GM19438 (cell line): ENCODE data around the gene MYL6.
"Not testable (repeated sequence)": the region's sequence is repeated elsewhere in the genome, so short reads cannot be mapped to it uniquely, and the experiment has no call there.

Experiments used
- ATAC-seq: cut with Tn5 transposase; IDR thresholded peaks from one replicate; pipeline ENCODE4 v1.9.1; 2021; ENCODE audit warnings: low read depth; ENCODE audit not compliant: unreplicated experiment

MYL6 gene

DNA sequence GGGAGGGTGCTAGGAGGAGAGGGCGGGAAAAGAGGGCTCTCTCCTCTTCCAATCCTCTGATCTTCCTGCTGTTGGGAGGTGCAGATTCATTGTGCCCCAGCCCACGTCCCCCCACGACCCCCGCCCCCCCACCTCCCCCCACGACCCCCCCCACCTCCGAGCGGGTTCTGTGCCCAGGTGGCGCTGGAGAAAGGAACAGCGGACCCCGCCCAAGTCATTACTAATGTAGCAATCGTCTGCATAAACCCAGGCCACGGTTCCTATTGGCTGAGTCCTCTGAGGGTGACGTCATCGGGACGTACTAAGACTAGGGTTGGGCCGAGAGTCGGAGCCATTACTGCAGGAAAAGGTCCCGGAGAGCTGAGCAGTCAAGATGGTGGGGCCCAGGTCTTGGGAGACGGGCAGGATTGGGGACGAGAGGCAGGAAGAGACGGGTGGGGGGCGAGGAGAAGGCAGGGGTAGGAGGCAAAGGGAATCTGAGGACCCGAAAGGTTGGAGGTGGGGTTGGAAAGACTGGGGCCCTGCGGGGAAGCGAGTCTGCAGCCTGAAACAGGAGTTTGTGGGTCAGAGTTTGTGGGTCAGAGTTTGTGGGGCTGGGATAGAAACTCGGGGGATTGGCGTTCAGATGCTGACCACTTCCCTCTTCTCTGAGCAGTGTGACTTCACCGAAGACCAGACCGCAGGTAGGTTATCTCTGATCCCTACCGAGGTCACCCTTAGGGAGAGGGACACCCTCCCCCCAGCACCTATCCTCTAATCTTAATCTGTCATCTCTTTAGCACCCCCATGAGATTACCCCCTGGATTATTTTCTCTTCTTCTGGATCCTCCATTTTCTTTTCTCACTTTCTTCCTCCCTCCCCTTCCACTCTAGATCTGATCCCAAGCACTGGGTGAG, at the start of gene MYL6:
Gene MYL6, plus strand, starts transcription at position 331 of the 897 bp plus-strand sequence. Its CDS starts 43 bp downstream, at position 374.
- peak; percentile 68 for ATAC-seq

DNA sequence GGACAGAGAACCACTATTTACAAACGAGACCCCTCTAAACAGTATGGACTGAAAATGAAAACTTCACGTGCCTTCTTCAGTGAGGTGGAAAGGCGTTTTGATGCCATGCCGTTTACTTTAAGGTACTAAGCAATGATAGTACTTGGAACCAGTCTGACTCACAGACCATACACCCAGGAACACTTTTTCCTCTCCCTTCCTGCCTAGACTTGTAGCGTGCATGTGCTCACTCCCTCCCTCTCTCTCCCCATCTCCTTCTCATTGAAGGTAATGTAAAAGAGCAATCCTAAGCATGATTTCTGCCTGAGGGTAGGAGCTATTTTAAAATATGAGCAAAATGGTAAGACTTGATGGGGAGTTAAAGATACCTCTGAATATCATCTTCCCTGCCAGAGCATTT, 47.6 kb upstream of the MYL6 start:
- no peak for ATAC-seq

DNA sequence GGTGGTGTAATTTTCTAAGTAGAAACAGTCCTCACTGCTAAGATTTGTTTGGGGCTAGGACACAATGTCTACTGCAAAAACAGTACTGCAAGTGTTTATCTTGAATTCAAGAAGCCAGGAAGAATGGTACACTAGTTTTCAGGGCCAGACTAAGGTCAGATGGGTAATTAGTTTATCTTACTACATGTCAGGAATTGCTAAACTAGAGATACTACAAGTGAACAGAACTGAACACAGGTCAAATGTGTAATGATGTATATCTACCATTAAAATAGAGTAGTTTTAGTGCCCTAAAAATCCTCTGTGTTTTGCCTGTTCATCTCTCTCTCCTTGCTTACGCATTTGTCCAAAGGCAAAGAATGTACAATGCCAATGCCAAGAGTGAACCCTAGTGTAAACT, 44.1 kb upstream of the MYL6 start:
- no peak for ATAC-seq

DNA sequence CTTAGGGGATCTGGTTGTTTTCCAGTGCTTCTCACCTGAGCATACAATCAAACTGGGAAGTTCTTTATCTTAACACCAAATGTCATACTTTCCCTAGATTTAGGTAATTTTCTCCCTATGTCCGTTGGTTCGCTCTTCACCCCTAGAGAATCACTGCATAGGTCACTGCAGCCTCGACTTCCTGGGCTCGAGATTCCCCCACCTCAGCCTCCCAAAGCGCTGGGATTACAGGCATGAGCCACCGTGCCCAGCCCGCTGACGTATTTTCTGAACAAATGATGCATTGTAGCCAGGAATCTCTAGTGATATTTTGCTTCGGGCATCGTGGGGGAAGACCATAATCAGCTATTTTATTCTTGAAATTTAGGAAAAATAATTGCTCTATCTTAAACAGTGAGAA, 42.8 kb upstream of the MYL6 start:
- ATAC-seq = no peak

DNA sequence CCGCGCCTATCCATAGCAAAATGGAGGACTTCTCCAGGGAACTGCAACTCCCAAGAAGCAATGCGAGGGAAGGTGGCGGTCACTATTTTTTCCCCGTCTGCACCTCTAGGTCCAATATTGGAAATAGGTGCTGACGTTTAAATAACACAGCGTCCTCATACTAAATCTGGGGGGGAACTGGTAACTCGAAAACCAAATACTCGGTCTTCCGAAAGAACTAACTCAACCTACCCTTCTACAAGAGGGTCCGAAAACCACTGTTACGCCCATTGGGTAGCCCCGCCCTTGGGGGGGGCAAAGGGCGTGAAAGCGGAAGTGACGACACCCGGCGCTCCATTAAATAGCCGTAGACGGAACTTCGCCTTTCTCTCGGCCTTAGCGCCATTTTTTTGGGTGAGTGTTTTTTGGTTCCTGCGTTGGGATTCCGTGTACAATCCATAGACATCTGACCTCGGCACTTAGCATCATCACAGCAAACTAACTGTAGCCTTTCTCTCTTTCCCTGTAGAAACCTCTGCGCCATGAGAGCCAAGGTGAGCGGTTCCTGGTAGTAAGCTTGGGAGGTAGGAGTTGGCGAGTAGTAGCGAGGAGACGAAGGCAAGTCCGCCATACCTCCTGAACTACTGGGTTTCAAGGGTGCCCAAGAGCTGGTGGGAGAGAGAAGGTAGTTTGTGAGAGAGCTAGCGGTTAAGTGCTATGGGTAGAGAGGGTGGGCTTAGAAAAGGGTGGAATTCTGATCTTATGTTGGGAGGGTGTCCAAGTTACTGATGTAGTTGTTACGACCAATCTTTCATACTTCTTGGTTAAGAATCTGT, 41.7 kb upstream of the MYL6 start, which contains the start of gene RPL41:
Gene RPL41, plus strand, starts transcription at position 367 of the 815 bp plus-strand sequence.
- ATAC-seq = peak; percentile 37

DNA sequence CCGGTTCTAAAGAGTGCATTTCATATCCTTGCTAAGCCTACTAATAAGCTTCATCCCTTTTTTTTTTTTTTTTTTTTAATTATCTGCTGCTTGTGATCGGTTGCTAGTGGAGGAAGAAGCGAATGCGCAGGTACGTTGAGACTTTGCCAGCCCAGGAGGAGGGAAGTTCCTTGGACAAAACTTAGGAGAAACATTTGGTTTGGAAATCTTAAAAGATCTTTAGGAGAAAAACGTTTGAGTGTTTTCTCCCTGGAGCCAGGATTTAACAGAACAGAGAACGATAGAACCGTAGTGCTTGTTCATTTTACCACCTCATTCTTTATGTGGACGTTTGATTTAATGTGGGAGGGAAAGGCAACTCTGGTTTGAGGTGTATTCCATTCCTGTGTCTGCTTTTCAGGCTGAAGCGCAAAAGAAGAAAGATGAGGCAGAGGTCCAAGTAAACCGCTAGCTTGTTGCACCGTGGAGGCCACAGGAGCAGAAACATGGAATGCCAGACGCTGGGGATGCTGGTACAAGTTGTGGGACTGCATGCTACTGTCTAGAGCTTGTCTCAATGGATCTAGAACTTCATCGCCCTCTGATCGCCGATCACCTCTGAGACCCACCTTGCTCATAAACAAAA, 41.0 kb upstream of the MYL6 start:
- ATAC-seq = not testable (repeated sequence)

DNA sequence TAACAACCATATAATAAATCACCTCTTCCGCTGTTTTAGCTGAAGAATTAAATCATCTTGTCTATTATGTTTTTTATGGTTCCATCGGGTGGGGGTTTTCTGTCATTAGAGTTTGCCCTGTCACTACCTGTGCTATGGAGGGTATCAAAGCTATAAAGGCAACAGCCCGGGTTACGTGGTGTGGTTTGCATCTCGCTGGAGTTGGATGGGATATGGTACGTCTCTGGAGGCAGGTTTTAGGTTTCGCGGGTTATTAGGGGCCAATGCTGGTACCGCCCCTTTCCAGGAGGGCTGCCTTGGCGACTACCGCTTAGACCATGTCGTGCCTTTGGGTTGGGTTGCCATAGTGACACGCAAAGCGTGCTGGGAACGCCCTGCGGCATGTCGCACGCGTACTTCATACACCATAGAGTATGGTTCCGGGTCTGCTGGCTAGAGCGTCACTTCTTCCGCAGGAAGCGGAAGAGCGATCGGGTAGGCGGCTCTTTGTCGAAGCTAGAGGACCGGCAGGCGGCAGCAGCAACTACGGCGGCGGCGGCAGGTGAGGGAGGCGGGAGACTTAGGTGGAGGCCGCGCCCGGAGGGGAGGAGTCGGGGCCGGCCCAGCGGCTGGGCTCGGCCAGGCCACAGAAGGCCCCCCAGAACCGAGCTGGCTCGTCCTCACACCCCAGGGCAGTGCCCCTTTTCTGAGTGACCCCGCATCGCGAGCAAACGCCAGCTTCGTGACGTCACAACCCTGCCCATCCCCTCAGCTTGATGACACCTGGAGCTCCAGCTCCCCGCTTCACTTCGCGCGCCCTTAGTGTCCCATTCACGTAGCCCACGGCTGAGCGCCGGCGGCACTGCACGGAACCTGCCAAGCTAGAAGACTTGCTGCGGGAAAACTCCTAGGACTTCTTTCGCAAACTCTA, 40.1 kb upstream of the MYL6 start, which contains the start of gene ZC3H10:
Gene ZC3H10, plus strand, starts transcription at position 489 of the 910 bp plus-strand sequence. CDS start 2,297 bp downstream, outside the sequence.
- peak; percentile 82 for ATAC-seq

DNA sequence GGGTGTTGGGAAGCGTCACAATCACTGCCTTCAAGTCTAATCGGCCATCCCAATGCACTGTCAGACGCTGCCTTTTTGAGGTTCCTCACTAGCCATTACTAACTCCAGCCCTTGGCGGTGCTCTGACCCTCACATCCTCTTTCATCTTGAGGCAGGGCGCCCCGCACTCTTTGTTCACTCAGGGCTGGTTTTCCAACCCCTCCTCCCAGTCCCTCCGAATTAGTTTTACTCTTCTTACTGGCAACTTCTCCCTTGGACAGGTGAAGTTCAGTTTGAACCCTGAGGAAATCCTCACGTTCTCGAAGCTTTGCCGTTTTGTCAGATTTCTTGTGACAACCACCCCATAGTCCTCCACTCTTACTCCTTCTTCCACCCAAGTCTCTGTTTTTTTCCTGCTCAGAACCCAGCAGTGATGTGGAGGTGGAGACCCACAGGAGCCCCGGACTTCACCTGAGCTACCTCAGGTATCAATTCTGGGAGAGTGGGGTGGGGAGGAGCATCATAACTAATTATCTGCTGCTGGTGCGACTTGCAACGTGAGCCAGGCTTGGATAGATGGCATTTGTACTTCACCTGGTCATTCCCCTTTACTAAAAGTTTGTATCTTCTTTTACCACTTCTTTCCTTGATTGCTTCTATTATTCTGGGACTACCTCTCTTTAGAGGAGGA, 39.3 kb upstream of the MYL6 start:
- no peak for ATAC-seq

DNA sequence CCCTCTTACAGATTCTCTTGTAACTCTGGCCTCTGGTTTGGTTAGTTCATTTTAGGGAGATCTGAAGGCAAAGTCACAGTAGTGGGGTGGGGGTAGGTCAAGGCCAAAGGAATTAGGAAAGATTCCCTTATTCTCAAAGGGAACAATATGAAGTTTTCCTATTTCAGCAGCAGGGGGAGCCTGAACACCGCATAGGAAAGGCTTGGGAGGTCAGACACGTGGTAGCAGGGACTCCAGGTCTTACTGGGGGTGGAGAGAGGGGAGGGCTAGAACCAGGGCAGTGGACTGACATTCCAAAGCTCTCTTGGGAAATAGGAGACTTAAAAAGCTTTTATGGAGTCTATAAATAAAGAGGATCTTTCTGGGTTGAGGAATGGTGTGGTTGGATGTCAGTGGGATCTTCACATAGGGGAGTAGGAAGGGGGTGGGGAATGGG, 38.8 kb upstream of the MYL6 start:
- no peak for ATAC-seq

DNA sequence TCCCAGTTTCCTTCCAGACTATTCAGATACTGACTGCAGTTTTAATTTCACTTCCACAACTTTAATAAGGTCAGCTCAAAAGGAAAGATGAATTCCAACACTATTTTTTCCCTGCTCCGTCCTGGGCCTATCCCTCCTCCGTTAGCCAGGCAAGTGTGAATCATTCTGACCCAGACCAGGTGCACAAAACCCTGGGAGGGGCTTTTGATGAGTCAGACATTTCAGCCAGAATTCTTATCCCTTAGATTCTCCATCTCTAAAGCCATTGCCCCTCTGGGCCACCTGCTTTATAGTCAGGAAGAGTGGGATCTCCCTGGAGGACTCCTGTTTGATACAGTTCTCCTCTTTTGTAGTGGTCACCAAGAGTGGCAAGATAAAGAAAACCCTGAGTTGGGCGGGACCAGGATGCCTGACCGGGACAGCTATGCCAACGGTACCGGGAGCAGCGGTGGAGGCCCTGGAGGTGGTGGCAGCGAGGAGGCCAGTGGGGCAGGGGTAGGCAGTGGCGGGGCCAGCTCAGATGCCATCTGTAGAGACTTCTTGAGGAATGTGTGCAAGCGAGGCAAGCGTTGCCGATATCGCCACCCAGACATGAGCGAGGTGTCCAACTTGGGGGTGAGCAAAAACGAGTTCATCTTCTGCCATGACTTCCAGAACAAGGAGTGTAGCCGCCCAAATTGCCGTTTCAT, 37.9 kb upstream of the MYL6 start:
- ATAC-seq = no peak

DNA sequence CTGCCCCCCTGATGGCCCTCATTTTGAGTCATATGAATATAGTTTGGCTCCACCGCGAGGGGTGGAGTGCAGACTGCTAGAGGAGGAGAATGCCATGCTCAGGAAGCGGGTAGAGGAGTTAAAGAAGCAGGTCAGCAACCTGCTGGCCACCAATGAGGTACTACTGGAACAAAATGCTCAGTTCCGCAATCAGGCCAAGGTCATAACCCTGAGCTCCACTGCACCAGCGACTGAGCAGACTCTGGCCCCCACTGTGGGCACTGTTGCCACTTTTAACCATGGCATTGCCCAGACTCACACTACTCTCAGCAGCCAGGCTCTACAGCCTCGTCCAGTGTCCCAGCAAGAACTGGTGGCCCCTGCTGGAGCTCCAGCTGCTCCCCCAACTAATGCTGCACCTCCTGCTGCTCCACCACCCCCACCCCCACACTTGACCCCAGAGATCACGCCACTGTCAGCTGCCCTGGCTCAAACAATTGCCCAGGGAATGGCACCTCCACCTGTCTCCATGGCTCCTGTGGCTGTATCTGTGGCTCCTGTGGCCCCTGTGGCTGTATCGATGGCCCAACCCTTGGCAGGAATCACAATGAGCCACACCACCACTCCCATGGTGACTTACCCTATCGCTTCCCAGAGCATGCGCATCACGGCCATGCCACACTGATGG, 36.8 kb upstream of the MYL6 start:
- ATAC-seq = no peak

DNA sequence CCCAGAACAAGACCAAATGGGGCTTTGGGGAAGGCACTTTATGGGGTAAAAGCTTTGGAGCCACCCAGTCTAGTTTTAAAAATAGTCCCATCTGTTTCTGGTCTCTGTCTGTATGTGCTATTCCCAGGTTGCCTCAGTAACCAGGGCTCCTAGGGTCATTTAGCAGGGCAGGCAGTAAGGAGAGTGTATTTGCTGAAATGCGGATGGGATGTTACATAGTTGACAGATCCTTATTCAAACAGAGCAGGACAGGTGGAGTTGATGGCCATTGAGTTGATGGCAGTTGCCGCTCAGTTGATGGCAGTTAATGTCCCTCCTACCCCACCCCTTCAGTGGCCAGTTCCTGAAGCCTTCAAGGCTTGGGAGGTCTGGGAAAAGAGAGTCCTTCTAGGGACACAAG, 35.5 kb upstream of the MYL6 start:
- ATAC-seq = no peak

DNA sequence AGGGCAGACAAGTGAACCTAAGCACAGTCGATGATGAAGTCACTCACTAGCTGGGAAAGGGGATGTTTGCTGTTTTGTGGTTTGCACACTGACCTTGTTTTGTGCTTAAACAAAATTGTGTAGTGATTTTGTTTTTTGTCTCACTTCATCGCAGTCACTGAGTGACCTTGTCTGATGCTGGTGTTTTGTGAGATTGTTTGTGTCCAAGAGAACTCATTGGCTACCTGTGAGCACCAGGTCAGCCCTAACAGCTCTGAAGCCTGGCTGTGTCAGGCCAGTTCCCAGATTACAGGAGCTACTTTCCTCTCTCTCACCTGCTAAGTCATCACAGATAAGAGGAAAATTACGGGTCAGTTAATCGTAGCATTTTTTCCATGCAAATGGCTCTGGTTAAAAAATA, 34.0 kb upstream of the MYL6 start:
- ATAC-seq = no peak

DNA sequence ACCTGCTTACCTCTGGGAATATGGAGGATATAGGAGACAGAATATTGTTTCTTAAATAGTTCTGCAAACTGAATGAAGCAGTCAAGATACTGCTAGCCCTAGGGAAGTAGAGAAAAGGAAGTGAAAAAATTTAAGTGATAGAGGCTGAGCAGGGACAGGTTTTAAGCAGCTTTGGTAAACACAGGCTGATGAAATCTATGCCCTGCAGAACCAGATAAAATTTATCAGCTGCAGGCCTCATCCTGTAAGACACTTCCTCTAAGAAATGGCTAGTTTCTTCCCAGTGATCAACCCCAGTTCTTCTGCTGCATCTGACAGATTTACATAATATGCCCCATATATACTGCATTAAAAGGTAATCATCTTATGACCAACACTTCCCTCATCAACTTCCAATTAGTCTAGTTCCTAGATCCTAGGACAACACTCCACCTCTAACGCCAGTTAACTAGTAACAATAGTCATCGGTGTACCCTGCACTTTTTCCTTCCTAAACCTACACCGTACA, 31.4 kb upstream of the MYL6 start:
- no peak for ATAC-seq

DNA sequence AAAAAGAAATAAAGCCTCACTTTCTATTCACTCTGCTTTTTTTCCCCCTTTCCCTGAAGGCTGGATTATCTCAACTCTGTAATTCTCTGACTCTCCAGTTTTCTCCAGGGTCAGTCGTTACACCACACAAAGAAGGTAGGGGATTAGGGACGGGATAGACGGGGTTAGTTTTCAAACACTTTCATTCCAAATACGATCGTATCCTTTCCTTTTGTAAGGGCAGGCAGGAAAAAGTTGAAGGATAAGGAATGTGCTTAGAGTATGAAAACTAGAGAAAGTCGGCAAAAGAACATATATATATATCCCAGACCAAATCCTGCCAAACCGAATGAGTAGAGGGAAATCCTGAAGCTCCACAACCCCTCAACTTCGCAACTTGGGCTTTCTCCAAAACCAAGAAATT, 30.7 kb upstream of the MYL6 start:
- ATAC-seq = no peak

DNA sequence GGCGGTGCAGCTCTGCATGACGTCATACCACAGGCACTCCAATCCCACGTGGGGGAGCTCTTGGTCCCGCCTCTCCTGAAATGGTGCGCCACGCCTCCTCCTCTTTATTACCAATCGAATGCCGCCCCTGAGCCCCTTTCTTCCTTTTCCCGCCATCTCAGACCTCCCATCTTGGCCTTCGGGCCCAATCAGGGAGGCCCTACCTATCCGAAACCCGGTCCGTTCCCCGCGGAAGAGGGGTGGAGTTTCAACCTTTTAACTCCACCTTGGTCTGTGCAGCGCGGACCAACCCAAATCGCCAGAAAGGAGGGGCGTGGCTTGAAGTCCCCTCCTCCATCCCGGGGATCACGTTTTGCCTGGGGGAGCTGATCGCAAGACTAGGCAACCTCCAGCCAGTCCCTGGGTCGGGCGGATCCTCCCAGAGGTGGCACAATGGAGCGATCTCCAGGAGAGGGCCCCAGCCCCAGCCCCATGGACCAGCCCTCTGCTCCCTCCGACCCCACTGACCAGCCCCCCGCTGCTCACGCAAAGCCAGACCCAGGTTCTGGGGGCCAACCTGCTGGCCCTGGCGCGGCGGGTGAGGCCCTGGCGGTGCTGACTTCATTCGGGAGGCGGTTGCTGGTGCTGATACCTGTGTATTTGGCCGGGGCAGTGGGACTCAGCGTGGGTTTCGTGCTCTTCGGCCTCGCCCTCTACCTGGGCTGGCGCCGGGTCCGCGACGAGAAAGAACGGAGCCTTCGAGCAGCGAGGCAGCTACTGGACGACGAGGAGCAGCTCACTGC, 30.1 kb upstream of the MYL6 start, which contains the start of gene ESYT1:
Gene ESYT1, plus strand, starts transcription at position 380 of the 782 bp plus-strand sequence. Its CDS starts 53 bp downstream, at position 433.
- ATAC-seq = peak; percentile 83

DNA sequence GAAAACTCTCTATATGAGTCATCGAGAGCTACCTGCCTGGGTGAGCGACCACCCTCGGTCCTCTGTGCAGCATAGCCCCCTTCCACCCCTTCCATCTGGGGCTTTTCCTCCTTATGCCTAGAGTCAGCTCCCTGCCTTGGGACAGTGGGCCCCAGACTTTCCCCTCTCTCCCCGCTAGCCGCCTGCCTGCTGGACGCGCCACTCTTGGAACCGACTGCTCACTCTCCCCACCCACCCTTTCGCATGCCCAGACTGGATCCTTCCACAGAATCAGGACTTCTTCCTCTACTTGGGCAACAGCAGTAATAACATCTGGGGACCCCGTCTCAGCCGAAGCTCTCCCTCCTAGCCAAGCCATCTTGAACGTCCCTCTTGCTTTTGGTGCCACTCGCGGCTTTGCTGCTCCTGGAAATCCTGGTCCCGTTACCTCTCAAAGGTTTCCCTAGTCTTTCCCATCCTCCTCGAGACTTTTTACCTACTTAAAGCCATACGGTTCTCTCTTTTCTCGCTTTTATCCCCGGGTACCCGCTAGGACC, 29.4 kb upstream of the MYL6 start:
- ATAC-seq = no peak
